Natural killer cell (primary cell): ENCODE measurements around the gene EXD3. TPM values are rescaled to one million over a fixed set of nuclear protein-coding genes. Genes with fewer than 3 reads are reported as not detected.

Source experiments
- ATAC-seq, 3 donors: fragments of 150-1000 bp in 2 of 3; fragments of 200-7000 bp in 1 of 3; cut with Tn5 transposase; 1 replicate in 1 of 3; 2 replicates in 2 of 3; pipeline ENCODE4 v1.10.0; 2021; ENCODE audit warnings: mild to moderate bottlenecking in 2 of 3, moderate library complexity in 2 of 3
- DNase-seq, 2 donors: peaks; one replicate each; pipeline versions ENCODE4 v3.0.0 to v3.0.0-alpha.2; 2013 to 2021; ENCODE audit warnings: mixed read lengths in 1 of 2
- H3K27ac ChIP-seq: one replicate; pipeline ENCODE4 v1.5.1; 2013; ENCODE audit warnings: mild to moderate bottlenecking, low read length
- H3K27me3 ChIP-seq: one replicate; pipeline ENCODE4 v1.6.1; 2013; ENCODE audit warnings: low read length; ENCODE audit not compliant: control insufficient read depth, insufficient read depth
- H3K36me3 ChIP-seq: one replicate; pipeline ENCODE4 v1.6.1; 2013; ENCODE audit warnings: low read length; ENCODE audit not compliant: control insufficient read depth, insufficient read depth
- H3K4me1 ChIP-seq: one replicate; pipeline ENCODE4 v1.6.1; 2013; ENCODE audit warnings: low read length; ENCODE audit not compliant: control insufficient read depth, insufficient read depth
- H3K4me3 ChIP-seq: one replicate; pipeline ENCODE4 v1.5.1; 2013; ENCODE audit warnings: low read length
- H3K9me3 ChIP-seq: one replicate; pipeline ENCODE4 v1.6.1; 2013; ENCODE audit warnings: low read length; ENCODE audit not compliant: control insufficient read depth, insufficient read depth
- H3K27ac Mint-ChIP-seq, 2 donors: one replicate each; pipeline ENCODE4 v1.8.0; 2022; ENCODE audit warnings: mild to moderate bottlenecking in 2 of 2, mixed read lengths in 2 of 2, moderate library complexity in 1 of 2
- H3K27me3 Mint-ChIP-seq, 2 donors: one replicate each; pipeline ENCODE4 v1.8.0; 2022; ENCODE audit warnings: low read depth in 2 of 2, mixed read lengths in 2 of 2
- H3K36me3 Mint-ChIP-seq: one replicate; pipeline ENCODE4 v1.8.0; 2022; ENCODE audit warnings: mixed read lengths
- H3K4me1 Mint-ChIP-seq, 2 donors: one replicate each; pipeline ENCODE4 v1.8.0; 2022; ENCODE audit warnings: mixed read lengths in 2 of 2
- H3K4me3 Mint-ChIP-seq: one replicate; pipeline ENCODE4 v1.8.0; 2022; ENCODE audit warnings: mild to moderate bottlenecking, moderate library complexity, mixed read lengths
- H3K9me3 Mint-ChIP-seq, 2 donors: one replicate each; pipeline ENCODE4 v1.8.0; 2022; ENCODE audit warnings: mixed read lengths in 2 of 2
- CTCF ChIP-seq: fragments of 200-600 bp; IDR thresholded peaks from one replicate; pipeline ENCODE4 v1.8.0; 2022; ENCODE audit warnings: antibody characterized with exemption
- WGBS: methylation state at CpG from one replicate; pipeline ENCODE4 v1.1.7; 2013; ENCODE audit warnings: missing lambda C conversion rate; ENCODE audit not compliant: insufficient coverage; 5-methylcytosine and 5-hydroxymethylcytosine counted together
- intact Hi-C: fragments of 100-400 bp; cut with micrococcal nuclease; formaldehyde crosslinking; loops from one replicate; pipeline ENCODE4 v1.14.2; 2022
- total RNA-seq, 4 donors: library from RNA; stranded (reverse); fragments of 120-200 nt in 1 of 4; gene quantifications; one replicate each; pipeline versions ENCODE4 v1.2.3 to v1.2.4, GENCODE V29; 2013 to 2022

The EXD3 gene
- total RNA-seq, 3 donors from 2014 or later (not counting 1 experiment from before 2014, with no cell fraction given), result 28.0 to 35.3 (median 29.6) TPM

GRCh38 chr9:137365552-137366444 is 57.2 kb downstream of the EXD3 start:
- WGBS, result 90% methylated on average over 20 of the region's 20 CpGs
- H3K36me3 ChIP-seq, result peaks cover 2% of the 10 kb centered on the region

GRCh38 chr9:137365056-137365455 is 57.9 kb downstream of the EXD3 start:
- ATAC-seq (no peak), DNase-seq (no peak)
- Mint-ChIP-seq H3K27ac (no peak overlapping the region), H3K4me3 (no peak overlapping the region), H3K36me3 (no peaks in the 10 kb centered on the region), H3K27me3 (no peaks in the 10 kb centered on the region), H3K9me3 (no peaks in the 10 kb centered on the region), H3K4me1 (no peaks in the 10 kb centered on the region)
- H3K36me3 ChIP-seq, result peaks cover 2% of the 10 kb centered on the region
- no peaks in the 10 kb centered on the region for H3K9me3 ChIP-seq
- TF ChIP-seq CTCF, result no peak
- 90% methylated on average over 12 of the region's 12 CpGs for WGBS
- no peak overlapping the region for H3K4me3 ChIP-seq
- H3K4me1 ChIP-seq, result no peaks in the 10 kb centered on the region
- H3K27me3 ChIP-seq, result no peaks in the 10 kb centered on the region
- intact Hi-C loops, result no loop called here
- no peak overlapping the region for H3K27ac ChIP-seq

More at GRCh38 chr9:137365552-137366444, 57.2 kb downstream of the EXD3 start:
- no peaks in the 10 kb centered on the region for H3K36me3 Mint-ChIP-seq
- ATAC-seq (no peak), DNase-seq (no peak)
- no peak overlapping the region for H3K27ac Mint-ChIP-seq
- H3K9me3 Mint-ChIP-seq, result no peaks in the 10 kb centered on the region
- no peaks in the 10 kb centered on the region for H3K27me3 Mint-ChIP-seq
- no peaks in the 10 kb centered on the region for H3K4me1 Mint-ChIP-seq
- Histone ChIP-seq H3K4me1 (no peaks in the 10 kb centered on the region), H3K9me3 (no peaks in the 10 kb centered on the region), H3K27ac (no peak overlapping the region), H3K27me3 (no peaks in the 10 kb centered on the region), H3K4me3 (no peak overlapping the region)
- H3K4me3 Mint-ChIP-seq, result no peak overlapping the region
- intact Hi-C loops, result no loop called here
- TF ChIP-seq CTCF, result no peak

GRCh38 chr9:137359850-137360249 is 63.1 kb downstream of the EXD3 start:
- 93% methylated on average over 3 of the region's 5 CpGs for WGBS
- ATAC-seq (no peak), DNase-seq (no peak)
- Mint-ChIP-seq H3K4me1 (no peaks in the 10 kb centered on the region), H3K27me3 (no peaks in the 10 kb centered on the region), H3K36me3 (peaks cover 7% of the 10 kb centered on the region), H3K27ac (no peak overlapping the region), H3K9me3 (peaks cover 3 to 6% of the 10 kb centered on the region in 2 donors), H3K4me3 (no peak overlapping the region)
- intact Hi-C loops, result no loop called here
- no peak for TF ChIP-seq CTCF
- H3K4me1 ChIP-seq, result no peaks in the 10 kb centered on the region
- no peaks in the 10 kb centered on the region for H3K27me3 ChIP-seq
- H3K27ac ChIP-seq, result no peak overlapping the region
- peaks cover 11% of the 10 kb centered on the region for H3K9me3 ChIP-seq
- H3K36me3 ChIP-seq, result no peaks in the 10 kb centered on the region
- H3K4me3 ChIP-seq, result no peak overlapping the region
